Measurements from ENCODE around the gene DDR1. TPM values are rescaled to one million over a fixed set of nuclear protein-coding genes. Genes with fewer than 3 reads are reported as not detected.
A peak's percentile ranks its signal among the peaks of the same experiment; 100 is the strongest.
"Not testable (repeated sequence)": the region's sequence is repeated elsewhere in the genome, so short reads cannot be mapped to it uniquely, and the experiment has no call there.

DDR1 gene
- total RNA-seq, 1 donor from 2014 or later = 106 TPM

GRCh38 chr6:30891816-30892538, 7.7 kb downstream of the DDR1 start:
- DNase-seq (ENCODE audit: low spot score in 2 of 2) (no peak), FAIRE-seq (no peak)

GRCh38 chr6:30893001-30893591, 8.8 kb downstream of the DDR1 start:
- no peak for DNase-seq (ENCODE audit: low spot score in 2 of 2)
- FAIRE-seq = no peak

- no peak for FAIRE-seq
- DNase-seq (ENCODE audit: low spot score in 2 of 2) = no peak
Measured at GRCh38 chr6:30893666-30894065, 9.3 kb downstream of the DDR1 start.

GRCh38 chr6:30894381-30894780, 10.1 kb downstream of the DDR1 start:
- no peak for FAIRE-seq
- no peak for DNase-seq (ENCODE audit: low spot score in 2 of 2)

- FAIRE-seq (no peak), DNase-seq (ENCODE audit: low spot score in 2 of 2) (no peak)
Measured at GRCh38 chr6:30894935-30895334, 10.6 kb downstream of the DDR1 start.

GRCh38 chr6:30895343-30895742, 11.0 kb downstream of the DDR1 start:
- DNase-seq (ENCODE audit: low spot score in 2 of 2) (no peak), FAIRE-seq (no peak)

GRCh38 chr6:30896541-30896940, 12.2 kb downstream of the DDR1 start:
- no peak for FAIRE-seq
- no peak for DNase-seq (ENCODE audit: low spot score in 2 of 2)

GRCh38 chr6:30897882-30898281, 13.6 kb downstream of the DDR1 start:
- FAIRE-seq (no peak), DNase-seq (ENCODE audit: low spot score in 2 of 2) (no peak)

- DNase-seq (ENCODE audit: low spot score in 2 of 2) (no peak), FAIRE-seq (no peak)
Measured at GRCh38 chr6:30898750-30899360, 14.5 kb downstream of the DDR1 start.

- DNase-seq (ENCODE audit: low spot score in 2 of 2) = no peak
- FAIRE-seq = no peak
Measured at GRCh38 chr6:30900863-30901417, 16.6 kb downstream of the DDR1 start.

- DNase-seq (ENCODE audit: low spot score in 2 of 2) = no peak
- no peak for FAIRE-seq
Measured at GRCh38 chr6:30901436-30901835, 17.1 kb downstream of the DDR1 start.

- FAIRE-seq; DNase-seq (ENCODE audit: low spot score in 2 of 2): not testable (repeated sequence)
Measured at GRCh38 chr6:30902196-30902595, 17.9 kb downstream of the DDR1 start.

GRCh38 chr6:30902709-30903108, 18.4 kb downstream of the DDR1 start:
- no peak for DNase-seq (ENCODE audit: low spot score in 2 of 2)
- no peak for FAIRE-seq

GRCh38 chr6:30903236-30903635, 18.9 kb downstream of the DDR1 start:
- FAIRE-seq (no peak), DNase-seq (ENCODE audit: low spot score in 2 of 2) (no peak)

- DNase-seq (ENCODE audit: low spot score in 2 of 2); FAIRE-seq: not testable (repeated sequence)
Measured at GRCh38 chr6:30907290-30907757, 23.0 kb downstream of the DDR1 start.

GRCh38 chr6:30907758-30908591, 23.7 kb downstream of the DDR1 start, which contains the start of gene GTF2H4:
GTF2H4 (plus strand) TSS chr6:30908207.
- DNase-seq (ENCODE audit: low spot score in 2 of 2) = peak; percentile 84 to 92
- no peak for FAIRE-seq

GRCh38 chr6:30908700-30909099, 24.4 kb downstream of the DDR1 start:
- FAIRE-seq (no peak), DNase-seq (ENCODE audit: low spot score in 2 of 2) (no peak)

- not testable (repeated sequence) for DNase-seq (ENCODE audit: low spot score in 2 of 2); FAIRE-seq
Measured at GRCh38 chr6:30910473-30910872, 26.2 kb downstream of the DDR1 start.

GRCh38 chr6:30912746-30913520, 28.6 kb downstream of the DDR1 start:
- DNase-seq (ENCODE audit: low spot score in 2 of 2) (no peak), FAIRE-seq (no peak)

GRCh38 chr6:30913721-30914075, 29.4 kb downstream of the DDR1 start:
- DNase-seq (ENCODE audit: low spot score in 2 of 2) (no peak), FAIRE-seq (no peak)
